Posterior vena cava (tissue), 2 donors: ENCODE results near the gene SLC22A25. TPM values are rescaled to one million over a fixed set of nuclear protein-coding genes. Genes with fewer than 3 reads are reported as not detected.
"Not testable (repeated sequence)": the region's sequence is repeated elsewhere in the genome, so short reads cannot be mapped to it uniquely, and the experiment has no call there.

Source experiments
- DNase-seq: peaks from one replicate; pipeline ENCODE4 v3.0.0-alpha.2; 2020; ENCODE audit warnings: low spot score
- intact Hi-C, 2 donors: fragments of 100-400 bp; cut with DNase I; formaldehyde crosslinking; loops; one replicate each; pipeline versions ENCODE4 v1.14.1 to v1.14.2; 2022 to 2023
- total RNA-seq, 2 donors: library from RNA; stranded (reverse); fragmentation: NEBNext Ultra II Directional; extraction: Animal tissue kit (Norgen Biotek cat#: 25700); gene quantifications; one replicate each; pipeline ENCODE4 v1.2.1, GENCODE V29; 2021
- donor health status: DM: yes; HTN: yes; CAD: no.
- donor health status: DM: yes; HTN: yes; CAD: no.

SLC22A25 gene
- total RNA-seq, 2 donors from 2014 or later, result not detected

DNA sequence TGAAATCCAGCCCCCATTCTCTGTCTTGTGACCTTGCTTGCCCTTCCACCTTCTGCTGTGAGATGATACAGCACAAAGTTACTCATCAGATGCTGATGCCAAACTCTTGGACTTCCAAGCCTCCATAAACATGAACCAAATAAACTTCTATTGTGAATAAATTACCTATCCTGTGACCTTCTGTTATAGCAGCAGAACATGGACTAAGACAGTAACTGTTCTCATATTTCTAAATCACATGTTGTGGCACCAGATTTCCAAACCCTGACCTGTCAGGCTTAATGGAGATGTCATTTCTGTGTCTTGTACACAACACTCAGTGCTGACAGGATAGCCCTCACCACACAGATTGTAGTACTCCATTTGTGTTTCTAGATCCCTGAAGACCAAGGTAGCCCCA, 6.0 kb downstream of the SLC22A25 start:
- intact Hi-C loops, result no loop called here
- no peak for DNase-seq

DNA sequence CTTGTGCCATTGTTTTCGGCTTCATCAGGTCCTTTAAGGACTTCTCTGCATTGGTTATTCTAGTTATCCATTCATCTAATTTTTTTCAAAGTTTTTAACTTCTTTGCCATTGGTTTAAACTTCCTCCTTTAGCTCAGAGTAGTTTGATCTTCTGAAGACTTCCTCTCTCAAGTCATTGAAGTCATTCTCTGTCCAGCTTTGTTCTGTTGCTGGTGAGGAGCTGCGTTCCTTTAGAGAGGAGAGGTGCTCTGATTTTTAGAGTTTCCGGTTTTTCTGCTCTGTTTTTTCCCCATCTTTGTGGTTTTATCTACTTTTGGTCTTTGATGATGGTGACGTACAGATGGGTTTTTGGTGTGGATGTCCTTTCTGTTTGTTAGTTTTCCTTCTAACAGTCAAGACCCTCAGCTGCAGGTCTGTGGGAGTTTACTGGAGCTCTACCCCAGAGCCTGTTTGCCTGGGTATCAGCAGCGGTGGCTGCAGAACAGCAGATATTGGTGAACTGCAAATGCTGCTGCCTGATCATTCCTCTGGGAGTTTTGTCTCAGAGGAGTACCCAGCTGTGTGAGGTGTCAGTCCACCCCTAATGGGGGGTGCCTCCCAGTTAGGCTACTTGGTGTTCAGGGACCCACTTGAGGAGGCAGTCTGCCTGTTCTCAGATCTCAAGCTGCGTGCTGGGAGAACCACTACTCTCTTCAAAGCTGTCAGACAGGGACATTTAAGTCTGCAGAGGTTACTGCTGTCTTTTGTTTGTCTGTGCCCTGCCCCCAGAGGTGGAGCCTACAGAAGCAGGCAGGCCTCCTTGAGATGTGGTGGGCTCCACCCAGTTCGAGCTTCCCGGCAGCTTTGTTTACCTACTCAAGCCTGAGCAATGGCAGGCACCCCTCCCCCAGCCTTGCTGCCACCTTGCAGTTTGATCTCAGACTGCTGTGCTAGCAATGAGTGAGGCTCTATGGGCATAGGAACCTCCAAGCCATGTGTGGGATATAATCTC, 7.6 kb downstream of the SLC22A25 start:
- intact Hi-C loops, DNase-seq: not testable (repeated sequence)

DNA sequence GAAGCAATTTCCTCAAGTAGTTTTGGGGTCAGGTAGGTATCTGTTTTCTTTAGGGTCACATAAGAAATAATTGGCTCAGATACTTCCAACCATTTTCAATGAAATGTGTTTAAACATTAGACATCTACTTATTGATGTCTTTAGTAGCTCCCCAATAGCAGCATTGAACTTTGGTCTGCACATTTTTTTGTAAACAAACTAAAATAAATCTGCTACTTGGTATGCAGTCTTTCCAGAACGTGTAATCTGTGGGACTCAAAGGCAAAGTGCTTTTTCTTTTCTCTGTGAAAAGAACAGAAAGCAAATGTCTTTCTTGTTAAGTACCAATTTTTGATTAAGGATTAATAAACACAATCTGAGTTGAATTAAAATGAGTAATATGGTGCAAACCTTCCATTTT, 13.6 kb downstream of the SLC22A25 start:
- no peak for DNase-seq
- intact Hi-C loops, result no loop called here

DNA sequence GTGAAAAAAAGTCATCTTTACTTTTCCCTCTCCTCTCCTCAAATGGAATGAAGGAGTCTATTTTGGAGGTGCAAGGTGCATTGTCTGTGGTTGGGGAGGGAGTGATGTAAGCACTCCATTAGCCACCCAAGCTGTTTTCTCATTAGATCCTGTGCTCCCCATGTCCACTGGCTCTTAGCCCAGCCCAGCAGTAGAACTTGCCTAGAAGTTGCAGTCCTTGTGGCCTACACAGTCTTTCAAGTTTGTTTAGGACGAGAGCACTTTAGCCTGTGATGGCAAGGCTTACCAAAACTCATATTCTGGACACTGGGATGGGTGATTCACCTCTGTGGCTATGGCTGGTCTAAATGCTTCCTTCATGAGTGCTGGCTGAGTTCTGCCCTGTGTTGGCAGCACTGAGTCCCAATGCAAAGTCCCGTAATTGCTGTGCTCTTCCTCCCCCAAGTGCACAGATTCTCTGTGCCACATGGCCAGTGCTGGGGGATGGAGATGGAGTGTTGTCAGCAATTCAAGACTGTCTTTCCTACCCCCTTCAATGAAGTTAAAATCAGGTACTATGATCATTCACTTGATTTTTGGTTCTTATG, 15.8 kb downstream of the SLC22A25 start:
- DNase-seq, result no peak
- intact Hi-C loops, result no loop called here

DNA sequence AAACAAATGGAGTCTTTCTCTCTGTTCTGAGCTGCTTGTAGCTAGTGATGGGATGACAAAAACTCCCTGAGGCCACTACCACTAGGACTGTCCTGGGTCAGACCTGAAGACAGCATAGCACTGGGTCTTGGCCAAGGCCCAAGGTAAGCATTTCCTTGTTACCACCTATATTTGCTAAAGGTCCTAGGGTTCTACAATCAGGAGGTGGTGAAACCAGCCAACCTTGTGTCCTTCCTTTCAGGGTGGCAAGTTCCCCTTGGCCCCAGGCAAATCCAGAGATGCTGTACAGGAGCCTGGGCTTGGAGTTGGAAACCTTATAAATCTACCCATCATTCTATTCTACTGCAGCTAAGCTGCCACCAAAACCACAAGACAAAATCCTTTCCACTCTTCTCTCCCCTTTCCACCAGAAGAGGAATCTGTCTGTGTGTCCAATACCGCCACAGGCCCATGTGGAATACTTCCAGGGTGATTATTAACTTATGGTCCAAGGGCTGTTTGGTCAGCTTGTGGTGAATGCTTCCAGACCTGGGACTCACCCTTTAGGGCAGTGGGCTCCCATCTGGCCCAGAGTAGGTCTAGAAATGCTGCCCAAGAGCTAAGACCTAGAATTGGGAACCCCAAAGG, 16.8 kb downstream of the SLC22A25 start:
- intact Hi-C loops, result no loop called here
- no peak for DNase-seq

DNA sequence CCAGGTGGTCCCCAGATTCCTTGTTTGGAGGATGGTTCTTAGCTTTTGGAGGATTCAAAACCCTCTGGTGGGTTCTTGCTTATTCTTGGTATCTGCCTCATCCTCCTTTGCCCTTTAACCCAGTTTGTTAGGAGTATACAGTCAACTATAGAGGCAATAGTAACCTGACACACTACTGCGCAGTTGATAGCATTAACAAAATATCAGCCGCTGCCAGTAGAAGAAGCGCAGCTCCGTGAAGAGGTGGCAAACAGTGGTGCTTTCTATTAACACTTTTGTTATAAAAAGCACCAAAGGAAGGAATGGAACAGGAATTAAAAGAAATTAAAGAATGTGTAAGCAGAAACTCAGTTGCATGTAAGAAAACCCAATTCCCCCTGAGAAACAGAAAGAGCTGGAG, 29.3 kb downstream of the SLC22A25 start:
- intact Hi-C loops, result no loop called here
- no peak for DNase-seq

DNA sequence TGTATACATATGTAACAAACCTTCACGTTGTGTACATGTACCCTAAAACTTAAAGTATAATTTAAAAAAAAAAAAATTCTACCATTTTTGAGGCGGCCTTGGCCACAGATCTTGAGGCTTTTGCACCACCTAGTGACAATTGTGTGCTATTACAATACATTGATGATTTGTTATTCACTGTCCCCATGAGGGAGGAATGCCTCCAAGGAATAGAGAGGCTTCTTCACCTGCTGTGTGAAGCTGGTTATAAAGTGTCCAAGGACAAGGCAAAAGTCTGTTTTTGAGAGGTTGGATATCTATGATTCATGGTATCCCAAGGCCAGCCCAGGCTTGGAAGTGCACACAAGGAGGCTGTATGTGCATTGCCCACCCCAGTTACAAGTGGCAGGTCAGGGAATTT, 30.7 kb downstream of the SLC22A25 start:
- intact Hi-C loops, result no loop called here
- DNase-seq, result no peak

DNA sequence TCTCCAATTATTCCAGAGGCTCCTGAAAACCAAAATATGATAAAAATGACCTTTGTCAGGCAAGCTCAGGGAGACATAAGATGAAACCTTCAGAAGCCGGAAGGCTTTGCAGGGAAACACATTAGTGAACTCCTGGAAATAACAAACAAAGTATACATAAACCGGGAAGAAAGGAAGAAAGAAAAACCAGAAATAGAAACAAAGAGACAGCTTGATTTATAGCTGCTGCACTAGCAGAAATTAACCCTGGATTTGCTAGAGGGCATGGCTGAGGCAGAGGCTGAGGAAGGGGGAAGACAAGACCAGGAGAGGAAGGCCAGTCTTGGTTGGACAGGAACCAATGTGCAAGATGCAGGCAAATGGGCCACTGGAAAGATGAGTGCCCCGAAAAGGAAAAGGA, 33.3 kb downstream of the SLC22A25 start:
- intact Hi-C loops, result no loop called here
- no peak for DNase-seq

Other genes starting within 250 kb of the SLC22A25 start
- not detected for gene SLC22A8, start 227.8 kb downstream of the SLC22A25 start, total RNA-seq
- gene SLC22A24, start 99.4 kb downstream of the SLC22A25 start, total RNA-seq, result not detected
- gene SLC22A9, start 126.2 kb upstream of the SLC22A25 start, total RNA-seq, result not detected
- gene PLAAT5, start 247.6 kb upstream of the SLC22A25 start, total RNA-seq, result 1 to 10 TPM in 1 of 2 donors, under 1 TPM in 1; 0.86 to 3.2 TPM